ENCODE measurements around the gene HABP2. TPM values are rescaled to one million over a fixed set of nuclear protein-coding genes. Genes with fewer than 3 reads are reported as not detected.

The HABP2 gene
- total RNA-seq, 1 experiment from 2014 or later = not detected

DNA sequence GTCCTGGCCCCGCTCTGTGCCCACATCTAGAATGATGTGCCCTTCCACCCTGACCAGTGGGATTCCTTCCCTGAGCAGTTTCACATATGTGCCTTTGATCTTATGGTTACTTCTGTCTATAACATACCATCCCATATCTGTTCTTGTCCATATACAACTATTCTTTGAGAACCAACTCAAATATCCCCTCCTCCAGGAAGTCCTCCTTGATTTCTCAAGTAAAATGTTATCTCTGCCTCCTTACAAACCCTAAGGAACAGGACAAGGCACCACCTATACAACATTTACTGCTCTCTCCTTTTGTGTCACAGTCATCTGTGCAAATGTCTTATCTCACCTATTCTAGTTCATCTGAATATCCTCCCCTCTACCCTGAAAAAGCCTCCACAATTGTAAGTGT, 28.2 kb downstream of the HABP2 start:
- no peak overlapping the region for H3K27ac Mint-ChIP-seq
- TF ChIP-seq, protein P1, sequence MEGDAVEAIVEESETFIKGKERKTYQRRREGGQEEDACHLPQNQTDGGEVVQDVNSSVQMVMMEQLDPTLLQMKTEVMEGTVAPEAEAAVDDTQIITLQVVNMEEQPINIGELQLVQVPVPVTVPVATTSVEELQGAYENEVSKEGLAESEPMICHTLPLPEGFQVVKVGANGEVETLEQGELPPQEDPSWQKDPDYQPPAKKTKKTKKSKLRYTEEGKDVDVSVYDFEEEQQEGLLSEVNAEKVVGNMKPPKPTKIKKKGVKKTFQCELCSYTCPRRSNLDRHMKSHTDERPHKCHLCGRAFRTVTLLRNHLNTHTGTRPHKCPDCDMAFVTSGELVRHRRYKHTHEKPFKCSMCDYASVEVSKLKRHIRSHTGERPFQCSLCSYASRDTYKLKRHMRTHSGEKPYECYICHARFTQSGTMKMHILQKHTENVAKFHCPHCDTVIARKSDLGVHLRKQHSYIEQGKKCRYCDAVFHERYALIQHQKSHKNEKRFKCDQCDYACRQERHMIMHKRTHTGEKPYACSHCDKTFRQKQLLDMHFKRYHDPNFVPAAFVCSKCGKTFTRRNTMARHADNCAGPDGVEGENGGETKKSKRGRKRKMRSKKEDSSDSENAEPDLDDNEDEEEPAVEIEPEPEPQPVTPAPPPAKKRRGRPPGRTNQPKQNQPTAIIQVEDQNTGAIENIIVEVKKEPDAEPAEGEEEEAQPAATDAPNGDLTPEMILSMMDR (conservative IDR thresholded peaks at IDR 0.05) = no peak

More for the DNA sequence above, 28.2 kb downstream of the HABP2 start:
- Histone ChIP-seq H3K27me3 (ENCODE audit: insufficient read depth, low read length) (no peaks in the 10 kb centered on the region), H3K56ac (ENCODE audit: insufficient read length, low read depth, low read length) (no peak overlapping the region), H4K20me1 (ENCODE audit: control insufficient read depth, insufficient read depth, insufficient read length) (no peaks in the 10 kb centered on the region), H3K18ac (ENCODE audit: insufficient read length, low read depth, low read length) (no peak overlapping the region), H2BK15ac (ENCODE audit: low read depth, low read length) (no peak overlapping the region), H3K4me1 (ENCODE audit: insufficient read depth, low read length) (peaks cover 3% of the 10 kb centered on the region; the same call in 1 of the 2 replicates), H2AFZ (ENCODE audit: low read length) (no peak overlapping the region), H2AK5ac (ENCODE audit: insufficient read length, low read length) (no peak overlapping the region), H3K4me2 (ENCODE audit: insufficient read depth, insufficient read length, low read length) (no peak overlapping the region), H4K5ac (ENCODE audit: insufficient read length, low read depth, low read length) (no peak overlapping the region), H3K9me3 (ENCODE audit: control insufficient read depth, low read depth, low read length) (no peaks in the 10 kb centered on the region), H3K79me1 (ENCODE audit: insufficient read depth, low read depth, low read length, poor library complexity, severe bottlenecking) (no peaks in the 10 kb centered on the region), H3K9ac (ENCODE audit: extremely low read depth, insufficient read length, low read length) (no peak overlapping the region), H3K27ac (ENCODE audit: insufficient read length, low read depth, low read length) (no peak overlapping the region), H4K8ac (replicated peaks; ENCODE audit: insufficient read length, low read depth, low read length) (no peak overlapping the region), H4K91ac (ENCODE audit: insufficient read length, low read depth, low read length) (no peak overlapping the region), H3K79me2 (ENCODE audit: insufficient read depth, low read length) (no peaks in the 10 kb centered on the region), H3T11ph (ENCODE audit: low read length) (no peak overlapping the region), H2BK12ac (ENCODE audit: insufficient read length, low read depth, low read length) (no peak overlapping the region), H3K23me2 (ENCODE audit: insufficient read length, low read depth, low read length, poor library complexity, severe bottlenecking) (no peaks in the 10 kb centered on the region), H3K4ac (ENCODE audit: low read depth, low read length) (no peak overlapping the region), H3K14ac (ENCODE audit: insufficient read depth, low read length) (no peak overlapping the region), H2BK5ac (ENCODE audit: insufficient read length, low read length) (no peak overlapping the region), H2BK120ac (ENCODE audit: low read depth, low read length, poor library complexity, severe bottlenecking) (no peak overlapping the region), H2BK20ac (ENCODE audit: low read depth, low read length, poor library complexity, severe bottlenecking) (no peak overlapping the region), H3K23ac (ENCODE audit: insufficient read length, low read depth, low read length) (no peak overlapping the region)
- Mint-ChIP-seq H3K27me3 (ENCODE audit: low read depth) (peaks cover 75% of the 10 kb centered on the region), H3K4me3 (no peak overlapping the region), H3K9me3 (no peaks in the 10 kb centered on the region), H3K4me1 (peaks cover 5 to 6% of the 10 kb centered on the region in 2 experiments), H3K36me3 (ENCODE audit: insufficient read depth in 1 of 3, low read depth in 3 of 3) (no peaks in the 10 kb centered on the region)
- DNase-seq = no peak
- no CpG with 5 or more reads among the region's 1 CpG for WGBS (ENCODE audit: extremely low coverage, insufficient read length, low lambda C conversion rate)
